ENCODE data around the gene KLHDC2. TPM values are rescaled to one million over a fixed set of nuclear protein-coding genes. Genes with fewer than 3 reads are reported as not detected.
A peak's percentile ranks its signal among the peaks of the same experiment; 100 is the strongest.
"Not testable (repeated sequence)": the region's sequence is repeated elsewhere in the genome, so short reads cannot be mapped to it uniquely, and the experiment has no call there.

Gene KLHDC2
- total RNA-seq (ENCODE audit: unreplicated experiment), result 48.7 TPM
- long read RNA-seq, full-length matches to known transcripts, result 54 of 66 reads
- long read RNA-seq, partial matches to known transcripts, result 4 of 66 reads
- long read RNA-seq, other reads (novel, unspliced or antisense), result 8 of 66 reads

GRCh38 chr14:49767571-49768300, at the start of gene KLHDC2:
Gene KLHDC2 (plus strand): TSS chr14:49768153. CDS start chr14:49768469, 316 bp downstream.
- DNase-seq, result peak; percentile 90
- Mint-ChIP-seq H3K27me3 (ENCODE audit: unreplicated experiment) (peaks cover 13% of the 10 kb centered on the region), H3K4me3 (ENCODE audit: unreplicated experiment) (peak within 1 kb of the TSS; percentile 93), H3K4me1 (ENCODE audit: low read depth, unreplicated experiment) (peaks cover 1% of the 10 kb centered on the region), H3K9me3 (ENCODE audit: unreplicated experiment) (peaks cover 15% of the 10 kb centered on the region), H3K36me3 (ENCODE audit: unreplicated experiment) (no peaks in the 10 kb centered on the region), H3K27ac (ENCODE audit: unreplicated experiment) (peak within 1 kb of the TSS; percentile 99)
- TF ChIP-seq CTCF (IDR thresholded peaks at IDR 0.05; ENCODE audit: partially characterized antibody, unreplicated experiment), result no peak

- Mint-ChIP-seq H3K9me3 (ENCODE audit: unreplicated experiment) (peaks cover 5% of the 10 kb centered on the region), H3K36me3 (ENCODE audit: unreplicated experiment) (peaks cover 14% of the 10 kb centered on the region), H3K27me3 (ENCODE audit: unreplicated experiment) (no peaks in the 10 kb centered on the region), H3K4me3 (ENCODE audit: unreplicated experiment) (no peak overlapping the region), H3K4me1 (ENCODE audit: low read depth, unreplicated experiment) (no peaks in the 10 kb centered on the region), H3K27ac (ENCODE audit: unreplicated experiment) (no peak overlapping the region)
- no peak for TF ChIP-seq CTCF (IDR thresholded peaks at IDR 0.05; ENCODE audit: partially characterized antibody, unreplicated experiment)
- no peak for DNase-seq
Observed at GRCh38 chr14:49720744-49721143, 47.2 kb upstream of the KLHDC2 start.

- not testable (repeated sequence) for DNase-seq; H3K4me1 Mint-ChIP-seq (ENCODE audit: low read depth, unreplicated experiment); H3K9me3 Mint-ChIP-seq (ENCODE audit: unreplicated experiment); H3K4me3 Mint-ChIP-seq (ENCODE audit: unreplicated experiment); H3K27ac Mint-ChIP-seq (ENCODE audit: unreplicated experiment); H3K27me3 Mint-ChIP-seq (ENCODE audit: unreplicated experiment)
- peaks cover 14% of the 10 kb centered on the region for H3K36me3 Mint-ChIP-seq (ENCODE audit: unreplicated experiment)
Observed at GRCh38 chr14:49721733-49722435, 46.1 kb upstream of the KLHDC2 start.

- Mint-ChIP-seq H3K27ac (ENCODE audit: unreplicated experiment) (no peak overlapping the region), H3K36me3 (ENCODE audit: unreplicated experiment) (no peaks in the 10 kb centered on the region), H3K4me1 (ENCODE audit: low read depth, unreplicated experiment) (no peaks in the 10 kb centered on the region), H3K27me3 (ENCODE audit: unreplicated experiment) (no peaks in the 10 kb centered on the region), H3K4me3 (ENCODE audit: unreplicated experiment) (no peak overlapping the region), H3K9me3 (ENCODE audit: unreplicated experiment) (no peaks in the 10 kb centered on the region)
- no peak for DNase-seq
- TF ChIP-seq CTCF (IDR thresholded peaks at IDR 0.05; ENCODE audit: partially characterized antibody, unreplicated experiment), result no peak
Observed at GRCh38 chr14:49727171-49727570, 40.8 kb upstream of the KLHDC2 start.

- Mint-ChIP-seq H3K4me3 (ENCODE audit: unreplicated experiment) (no peak overlapping the region), H3K27ac (ENCODE audit: unreplicated experiment) (no peak overlapping the region), H3K36me3 (ENCODE audit: unreplicated experiment) (no peaks in the 10 kb centered on the region), H3K4me1 (ENCODE audit: low read depth, unreplicated experiment) (no peaks in the 10 kb centered on the region), H3K9me3 (ENCODE audit: unreplicated experiment) (no peaks in the 10 kb centered on the region), H3K27me3 (ENCODE audit: unreplicated experiment) (no peaks in the 10 kb centered on the region)
- DNase-seq, result no peak
- TF ChIP-seq CTCF (IDR thresholded peaks at IDR 0.05; ENCODE audit: partially characterized antibody, unreplicated experiment), result no peak
Observed at GRCh38 chr14:49732896-49733295, 35.1 kb upstream of the KLHDC2 start.

Measured in glutamatergic neuron (in vitro differentiated cells).